ENCODE data around the gene CTXN3.

The CTXN3 gene

DNA sequence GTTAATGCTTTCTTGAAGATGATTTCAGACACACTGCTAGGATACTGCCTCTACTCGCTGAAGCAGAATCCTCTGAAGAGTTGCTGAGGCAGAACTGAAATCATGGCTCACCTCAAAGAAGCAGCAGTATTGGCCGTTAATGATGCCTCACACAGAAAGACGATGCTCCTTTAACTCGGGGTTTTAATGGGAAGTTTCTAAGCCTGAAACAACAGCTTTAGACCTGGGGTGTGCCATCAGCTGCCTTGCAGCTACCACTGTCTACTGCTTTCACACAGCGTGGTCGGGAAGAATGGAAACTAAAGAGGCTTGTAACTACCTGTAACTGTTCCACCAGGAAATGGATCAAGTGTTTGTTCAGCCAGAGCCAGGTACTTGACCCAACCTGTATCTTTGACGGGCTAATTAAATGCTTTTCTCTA is at the start of gene CTXN3:
Gene CTXN3 (plus strand): TSS at position 65 of the 422 bp plus-strand sequence. CDS start 8,440 bp downstream, outside the sequence.
- Mint-ChIP-seq H3K4me1 (no peaks in the 10 kb centered on the region), H3K4me3 (no peak within 1 kb of the TSS), H3K36me3 (no peaks in the 10 kb centered on the region), H3K9me3 (no peaks in the 10 kb centered on the region), H3K27me3 (no peaks in the 10 kb centered on the region), H3K27ac (no peak within 1 kb of the TSS)
- ATAC-seq = no peak

DNA sequence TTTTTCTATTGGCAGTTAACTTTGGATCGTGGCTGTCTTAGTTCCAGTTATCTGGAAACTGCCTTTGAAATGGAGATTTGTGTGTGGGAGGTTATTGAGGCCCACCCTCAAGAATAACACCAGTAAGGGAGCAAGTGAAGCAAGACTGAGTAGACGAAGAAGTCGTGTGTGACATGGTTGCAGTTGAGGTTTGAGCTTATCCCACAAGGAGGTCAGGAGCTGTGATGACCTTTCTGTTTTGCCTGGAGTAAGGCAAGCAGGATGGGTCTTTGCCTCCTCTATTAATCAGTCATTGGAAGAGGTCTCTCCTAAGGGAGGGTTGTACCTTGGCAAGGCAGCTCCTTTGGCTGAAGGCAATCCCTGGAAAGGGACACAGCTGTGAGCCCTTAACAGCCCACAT is 49.6 kb upstream of the CTXN3 start:
- no peak for ATAC-seq
- Mint-ChIP-seq H3K27ac (no peak overlapping the region), H3K4me1 (peaks cover 10% of the 10 kb centered on the region), H3K9me3 (no peaks in the 10 kb centered on the region), H3K4me3 (no peak overlapping the region), H3K36me3 (no peaks in the 10 kb centered on the region), H3K27me3 (peaks cover 12% of the 10 kb centered on the region)

DNA sequence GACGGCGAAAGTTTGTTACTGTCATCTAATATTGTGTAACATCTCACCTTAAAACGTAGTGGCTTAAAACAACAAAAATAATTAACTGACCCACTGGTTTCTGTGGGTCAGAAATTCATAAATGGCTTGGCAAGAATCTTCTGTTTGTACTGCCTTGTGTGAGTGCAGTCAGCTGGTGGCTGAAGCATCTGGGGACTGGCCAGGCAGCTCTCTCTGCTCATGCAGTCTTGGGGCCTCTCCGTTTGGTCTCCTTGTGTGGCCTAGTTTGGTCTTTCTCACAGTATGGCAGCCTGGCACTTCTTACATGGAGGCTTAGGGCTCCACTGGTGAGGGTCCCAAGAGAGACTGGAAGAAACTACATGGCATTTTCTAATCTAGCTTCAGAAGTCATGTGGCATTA is 49.0 kb upstream of the CTXN3 start:
- Mint-ChIP-seq H3K27ac (no peak overlapping the region), H3K4me3 (no peak overlapping the region), H3K9me3 (no peaks in the 10 kb centered on the region), H3K36me3 (no peaks in the 10 kb centered on the region), H3K27me3 (peaks cover 12% of the 10 kb centered on the region), H3K4me1 (peaks cover 10% of the 10 kb centered on the region)
- no peak for ATAC-seq

DNA sequence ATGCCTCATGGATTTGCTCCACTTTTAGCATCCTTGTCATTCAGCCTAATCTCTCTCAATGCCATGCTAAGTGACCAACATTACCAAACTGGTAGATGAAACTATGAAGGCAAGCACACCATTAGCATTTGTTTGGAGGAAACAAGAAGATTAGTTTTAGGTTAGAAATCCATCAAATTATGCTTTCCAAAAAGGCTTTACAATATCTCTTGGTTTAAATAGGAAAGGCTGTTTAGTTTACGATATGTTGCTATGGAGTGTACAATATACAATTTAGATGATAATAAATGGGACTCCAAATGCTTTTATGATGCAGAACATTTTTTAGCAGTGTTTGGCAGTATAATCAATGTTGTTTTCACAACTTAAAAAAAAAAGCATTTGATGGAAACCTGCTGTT is 47.8 kb upstream of the CTXN3 start:
- Mint-ChIP-seq H3K4me1 (peaks cover 10% of the 10 kb centered on the region), H3K9me3 (no peaks in the 10 kb centered on the region), H3K27ac (no peak overlapping the region), H3K4me3 (no peak overlapping the region), H3K36me3 (no peaks in the 10 kb centered on the region), H3K27me3 (peaks cover 12% of the 10 kb centered on the region)
- ATAC-seq = no peak

DNA sequence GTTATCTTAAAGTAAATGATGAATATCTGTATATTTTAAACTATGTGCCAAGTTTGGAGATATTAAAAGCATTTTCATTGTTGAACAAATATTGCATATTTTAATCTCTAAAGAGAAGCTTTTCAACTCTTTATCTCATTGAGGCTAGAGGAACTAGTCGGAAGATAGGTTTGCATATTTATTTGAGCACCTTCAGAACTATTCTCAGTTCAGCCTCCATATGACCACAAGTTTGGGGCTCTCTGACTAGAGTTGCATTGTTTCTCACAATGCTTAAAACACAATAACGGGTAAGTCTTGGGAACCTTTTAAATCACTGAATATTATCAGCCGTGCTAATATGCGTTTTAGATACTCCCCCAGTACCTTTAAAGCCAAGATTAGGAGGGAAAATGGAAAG is 47.3 kb upstream of the CTXN3 start:
- Mint-ChIP-seq H3K27me3 (peaks cover 12% of the 10 kb centered on the region), H3K9me3 (no peaks in the 10 kb centered on the region), H3K4me1 (peaks cover 10% of the 10 kb centered on the region), H3K36me3 (no peaks in the 10 kb centered on the region), H3K27ac (no peak overlapping the region), H3K4me3 (no peak overlapping the region)
- ATAC-seq = no peak

DNA sequence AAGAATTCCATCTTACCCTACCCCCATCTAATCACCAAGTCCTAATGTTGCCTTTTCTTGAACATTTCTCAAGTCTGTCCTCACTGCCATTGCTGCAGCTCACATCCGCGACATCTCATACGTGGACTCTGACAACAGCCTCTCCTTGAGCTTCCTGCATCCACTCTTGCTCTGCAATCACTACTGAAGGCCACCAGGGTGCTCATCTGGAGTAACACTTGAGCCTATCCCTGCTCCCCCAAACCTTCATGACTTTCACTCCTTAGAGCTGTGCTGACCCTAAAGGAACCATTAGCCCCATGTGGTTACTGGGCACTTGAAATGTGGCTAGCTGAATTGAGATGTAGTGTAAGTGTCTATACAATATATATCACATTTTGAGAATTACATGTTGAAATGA is 46.4 kb upstream of the CTXN3 start:
- Mint-ChIP-seq H3K36me3 (no peaks in the 10 kb centered on the region), H3K4me3 (no peak overlapping the region), H3K27ac (no peak overlapping the region), H3K9me3 (no peaks in the 10 kb centered on the region), H3K4me1 (peaks cover 10% of the 10 kb centered on the region), H3K27me3 (peaks cover 12% of the 10 kb centered on the region)
- ATAC-seq = no peak

DNA sequence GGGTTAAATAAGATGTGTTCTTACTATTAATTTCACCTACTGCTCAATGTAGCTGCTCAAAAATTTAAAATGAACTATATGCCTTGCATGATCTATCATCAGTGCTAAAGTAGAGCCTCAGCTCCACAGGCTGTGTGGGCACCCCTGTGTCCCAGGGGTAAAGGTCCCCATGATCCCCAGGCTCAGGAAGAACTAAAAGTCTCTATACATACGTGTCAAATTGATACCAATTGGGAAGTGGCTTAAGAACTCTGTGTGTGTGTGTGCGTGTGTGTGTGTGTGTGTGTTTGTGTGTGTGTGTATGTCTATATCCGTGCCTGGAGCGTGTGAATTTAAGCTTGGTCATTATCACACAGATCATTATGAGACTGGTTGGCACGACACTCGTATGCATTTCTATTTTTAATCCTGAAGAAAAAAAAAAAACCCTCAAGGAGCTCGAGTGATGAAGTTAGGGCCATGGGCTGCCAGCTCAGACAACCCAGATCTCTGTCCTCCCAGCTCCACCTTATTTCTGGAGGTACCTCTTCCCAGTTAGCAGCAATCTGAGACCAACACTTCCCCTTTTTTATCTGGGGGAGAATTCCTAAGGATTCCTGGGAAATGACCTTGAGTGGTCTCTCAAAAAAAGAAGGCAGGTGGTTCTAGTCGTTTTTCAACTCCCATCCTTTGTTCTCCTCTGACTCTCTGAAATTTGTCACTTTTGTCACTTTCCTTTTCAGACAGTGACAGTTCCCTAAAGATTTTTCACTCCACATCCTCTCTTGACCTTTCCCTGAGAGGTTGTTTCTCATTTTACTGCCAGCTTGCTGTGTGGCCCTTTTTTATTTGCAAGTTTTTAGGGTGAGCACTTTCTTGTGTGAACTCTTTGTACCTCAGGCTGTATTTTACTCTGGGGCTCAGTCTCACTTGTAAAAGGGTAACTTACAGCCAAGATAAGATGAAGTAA is 45.7 kb upstream of the CTXN3 start:
- Mint-ChIP-seq H3K4me1 (peaks cover 10% of the 10 kb centered on the region), H3K27ac (no peak overlapping the region), H3K27me3 (peaks cover 12% of the 10 kb centered on the region), H3K9me3 (no peaks in the 10 kb centered on the region), H3K36me3 (no peaks in the 10 kb centered on the region), H3K4me3 (no peak overlapping the region)
- ATAC-seq = peak; percentile 25

DNA sequence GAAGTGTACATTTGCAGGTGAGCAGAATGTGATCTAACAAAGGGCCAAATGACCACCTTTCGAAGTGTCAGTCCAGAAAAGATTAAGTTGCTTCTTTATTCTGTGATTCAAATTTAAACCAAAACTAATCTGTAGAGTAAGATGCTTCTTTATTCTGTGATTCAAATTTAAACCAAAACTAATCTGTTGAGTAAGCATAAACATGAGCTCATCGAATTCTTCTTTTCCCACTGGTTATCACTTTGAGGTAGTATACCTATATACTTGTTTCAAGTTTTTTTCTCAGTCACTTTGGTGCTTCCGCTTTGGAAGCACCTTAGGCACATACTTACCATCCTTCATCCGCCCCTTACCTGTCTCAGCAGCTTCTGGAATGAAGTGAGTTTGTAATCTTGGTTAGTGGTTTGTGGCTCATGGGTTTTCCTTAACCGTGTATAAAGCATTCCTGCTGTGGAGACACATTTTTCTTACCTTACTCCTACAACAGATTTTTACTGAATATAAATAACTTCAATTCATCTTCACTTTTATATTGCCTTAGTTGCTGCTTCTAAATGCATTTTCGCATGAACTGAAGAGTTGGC is 40.7 kb upstream of the CTXN3 start:
- no peaks in the 10 kb centered on the region for H3K36me3 Mint-ChIP-seq
- ATAC-seq = no peak
- no peak overlapping the region for H3K4me3 Mint-ChIP-seq
- no peak overlapping the region for H3K27ac Mint-ChIP-seq
- H3K4me1 Mint-ChIP-seq = peaks cover 6% of the 10 kb centered on the region
- H3K9me3 Mint-ChIP-seq = no peaks in the 10 kb centered on the region
- no peaks in the 10 kb centered on the region for H3K27me3 Mint-ChIP-seq

DNA sequence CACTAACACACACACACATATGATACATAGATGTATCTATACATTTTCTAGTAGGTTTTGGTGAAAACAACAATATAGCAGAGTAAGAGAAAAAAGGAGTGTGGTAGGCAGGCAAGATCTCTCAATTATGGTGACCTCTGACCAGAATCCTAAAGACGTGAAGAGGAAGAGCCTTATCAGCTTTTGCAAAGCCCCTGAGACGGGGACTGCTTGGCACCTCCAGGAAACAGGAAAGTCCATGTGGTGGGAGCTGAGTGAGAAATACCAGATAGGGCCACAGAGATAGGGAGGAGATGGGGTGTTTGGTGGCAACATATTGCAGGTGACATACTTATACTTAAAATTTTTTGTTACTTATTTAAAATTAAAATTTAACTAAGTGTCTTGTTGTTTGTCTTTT is 39.9 kb upstream of the CTXN3 start:
- ATAC-seq = peak; percentile 49
- H3K27me3 Mint-ChIP-seq = no peaks in the 10 kb centered on the region
- H3K27ac Mint-ChIP-seq = no peak overlapping the region
- no peaks in the 10 kb centered on the region for H3K9me3 Mint-ChIP-seq
- H3K4me3 Mint-ChIP-seq = no peak overlapping the region
- H3K36me3 Mint-ChIP-seq = no peaks in the 10 kb centered on the region
- H3K4me1 Mint-ChIP-seq = no peaks in the 10 kb centered on the region

DNA sequence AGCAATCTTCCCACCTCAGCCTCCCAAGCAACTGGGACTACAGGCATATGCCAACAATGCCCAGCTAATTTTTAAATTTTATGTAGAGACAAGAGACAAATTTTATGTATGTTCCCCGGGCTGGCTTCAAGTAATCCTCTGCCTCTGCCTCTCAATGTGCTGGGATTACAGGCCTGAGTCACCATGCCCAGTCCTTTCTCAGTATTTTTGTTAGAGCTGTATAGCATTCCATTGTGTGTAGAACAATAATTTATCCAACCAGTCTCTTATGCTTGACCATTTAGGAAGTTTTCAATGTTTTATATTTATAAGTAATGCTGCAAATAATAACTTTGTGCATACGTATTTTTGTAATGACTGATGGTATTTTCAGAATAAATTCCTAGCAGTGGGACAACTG is 38.9 kb upstream of the CTXN3 start:
- no peak for ATAC-seq
- Mint-ChIP-seq H3K9me3 (no peaks in the 10 kb centered on the region), H3K4me1 (no peaks in the 10 kb centered on the region), H3K4me3 (no peak overlapping the region), H3K36me3 (no peaks in the 10 kb centered on the region), H3K27ac (no peak overlapping the region), H3K27me3 (no peaks in the 10 kb centered on the region)

DNA sequence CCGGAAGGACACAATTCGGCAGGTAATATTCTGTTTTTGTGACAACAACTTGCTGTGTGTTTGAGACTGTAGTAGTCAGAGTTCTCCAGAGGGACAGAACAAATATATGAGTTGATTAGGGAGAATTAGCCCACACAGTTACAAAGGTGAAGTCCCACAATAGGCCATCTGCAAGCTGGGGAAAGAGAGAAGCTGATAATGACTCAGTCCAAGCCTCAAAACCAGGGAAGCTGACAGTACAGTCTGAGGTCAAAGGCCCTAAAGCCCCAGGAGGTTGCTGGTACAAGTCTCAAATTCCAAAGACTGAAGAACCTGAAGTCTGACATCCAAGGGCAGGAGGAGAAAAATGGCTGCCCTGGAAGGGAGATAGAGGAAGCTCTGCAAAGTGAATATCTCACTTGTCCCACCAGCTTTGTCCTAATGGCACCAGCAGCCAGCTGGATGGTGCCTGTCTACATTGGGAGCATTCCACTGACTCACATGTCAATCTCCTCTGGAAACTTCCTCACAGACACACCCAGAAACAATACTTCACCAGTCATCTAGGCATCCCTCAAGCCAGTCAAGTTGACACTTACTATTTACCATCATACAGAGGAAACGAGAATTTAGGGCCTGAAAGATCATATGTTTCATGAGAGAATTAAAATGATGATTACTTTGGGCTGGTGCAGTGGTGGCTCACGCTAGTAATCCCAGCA is 36.3 kb upstream of the CTXN3 start:
- Mint-ChIP-seq H3K9me3 (no peaks in the 10 kb centered on the region), H3K27ac (no peak overlapping the region), H3K4me1 (no peaks in the 10 kb centered on the region), H3K27me3 (no peaks in the 10 kb centered on the region), H3K4me3 (no peak overlapping the region), H3K36me3 (no peaks in the 10 kb centered on the region)
- no peak for ATAC-seq

DNA sequence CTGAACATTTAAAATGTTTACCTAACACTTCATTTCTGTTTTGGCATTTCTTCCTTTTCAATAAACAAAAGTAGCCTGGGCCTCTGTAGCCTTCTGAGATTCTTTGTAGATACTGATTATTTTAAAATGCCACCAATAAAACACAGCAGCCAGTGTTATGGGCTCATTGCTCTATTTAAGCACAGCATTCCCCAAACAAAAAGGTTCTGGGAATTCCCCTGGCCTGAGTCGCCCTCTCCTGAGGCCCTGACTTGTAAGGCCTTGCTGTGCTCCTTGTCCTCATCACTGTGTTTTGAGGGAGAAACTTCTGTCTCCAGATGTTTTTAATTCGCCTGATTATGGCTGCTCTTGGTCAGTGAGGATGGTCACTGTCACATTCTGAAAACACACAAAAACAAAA is 33.0 kb upstream of the CTXN3 start:
- ATAC-seq = no peak
- Mint-ChIP-seq H3K27me3 (no peaks in the 10 kb centered on the region), H3K4me3 (no peak overlapping the region), H3K4me1 (no peaks in the 10 kb centered on the region), H3K27ac (no peak overlapping the region), H3K36me3 (no peaks in the 10 kb centered on the region), H3K9me3 (no peaks in the 10 kb centered on the region)

DNA sequence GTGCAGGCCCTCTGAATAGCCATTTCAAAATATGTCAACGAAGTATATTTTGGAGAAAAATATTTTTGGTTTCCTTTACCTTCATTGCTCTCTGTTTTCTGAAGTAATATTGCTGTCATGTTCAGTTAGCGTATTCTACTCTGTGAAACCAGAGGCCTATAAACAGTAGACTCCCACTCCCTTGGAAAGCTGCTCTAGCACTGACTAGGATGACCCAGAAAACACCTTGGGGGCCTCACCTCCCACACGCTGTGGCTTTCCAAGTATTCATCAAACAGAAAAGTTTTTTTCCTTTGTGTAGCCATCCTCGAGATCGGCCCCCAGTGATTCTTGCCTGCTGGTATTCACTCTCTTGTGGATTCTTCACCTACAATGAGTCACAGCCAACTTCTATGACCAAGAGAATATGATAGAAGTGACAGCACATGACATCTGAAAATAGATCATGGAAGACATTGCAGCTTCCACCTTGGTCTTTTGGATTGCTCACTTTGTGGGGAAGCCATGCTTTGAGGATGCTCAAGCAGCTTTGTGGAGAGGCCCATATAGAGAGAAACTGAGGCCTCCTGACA is 28.9 kb upstream of the CTXN3 start:
- ATAC-seq = no peak
- H3K36me3 Mint-ChIP-seq = no peaks in the 10 kb centered on the region

DNA sequence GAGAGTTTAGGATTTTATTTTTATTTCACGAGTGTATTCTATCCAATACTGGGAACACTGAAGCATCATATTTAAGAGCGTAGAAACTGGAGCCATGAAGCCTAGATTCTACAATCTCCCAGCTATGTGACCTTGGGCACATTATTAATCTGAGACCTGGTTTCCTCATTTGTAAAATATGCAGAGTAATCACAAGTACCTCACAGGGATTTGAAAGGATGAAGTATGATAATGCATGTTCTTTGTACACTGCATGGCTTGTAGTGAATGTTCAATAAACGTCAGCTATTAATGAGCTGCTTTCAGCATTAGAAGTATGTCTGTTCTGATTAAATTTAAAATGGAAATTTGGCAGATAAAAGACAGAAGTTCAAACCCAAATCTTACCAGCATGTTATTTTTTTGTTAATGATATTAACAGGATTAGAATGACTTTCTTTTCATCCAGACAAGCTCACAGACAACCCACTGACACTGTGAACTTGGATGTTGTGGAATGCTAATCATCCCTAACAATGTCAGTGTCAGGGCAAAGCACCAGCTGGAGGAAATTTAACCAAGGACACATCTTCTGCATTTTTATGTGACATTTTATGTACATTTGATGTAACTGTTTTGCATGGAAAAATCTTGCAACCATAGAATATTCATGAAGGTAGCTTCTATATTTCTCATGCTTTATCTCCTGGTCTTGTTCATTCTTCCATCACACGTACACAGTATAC is 27.1 kb upstream of the CTXN3 start:
- Mint-ChIP-seq H3K27me3 (peaks cover 8% of the 10 kb centered on the region), H3K4me1 (no peaks in the 10 kb centered on the region), H3K27ac (no peak overlapping the region), H3K9me3 (no peaks in the 10 kb centered on the region), H3K4me3 (no peak overlapping the region), H3K36me3 (no peaks in the 10 kb centered on the region)
- no peak for ATAC-seq

More for the DNA sequence above, 28.9 kb upstream of the CTXN3 start:
- Mint-ChIP-seq H3K27me3 (peaks cover 8% of the 10 kb centered on the region), H3K4me3 (no peak overlapping the region), H3K27ac (no peak overlapping the region), H3K4me1 (no peaks in the 10 kb centered on the region), H3K9me3 (no peaks in the 10 kb centered on the region)

DNA sequence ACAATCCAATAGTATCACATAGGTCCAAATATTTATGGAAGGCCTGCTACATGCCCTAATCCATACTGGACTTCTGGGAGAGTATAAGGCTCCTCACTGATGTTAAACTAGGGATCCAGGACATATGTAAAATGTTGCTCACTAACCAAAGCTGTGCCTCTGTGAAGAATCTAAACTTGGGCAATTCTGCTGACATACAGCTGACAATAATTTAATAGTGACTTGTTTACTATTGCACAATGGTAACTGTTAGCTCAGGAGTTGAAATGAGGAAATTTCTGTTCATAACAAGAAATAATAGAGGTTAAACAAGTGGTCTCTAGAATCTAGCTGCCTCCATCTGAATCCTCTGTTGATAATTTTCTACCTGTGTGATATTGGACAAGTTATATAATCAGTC is 14.9 kb upstream of the CTXN3 start:
- Mint-ChIP-seq H3K4me3 (no peak overlapping the region), H3K27ac (no peak overlapping the region), H3K4me1 (no peaks in the 10 kb centered on the region), H3K9me3 (no peaks in the 10 kb centered on the region), H3K27me3 (peaks cover 19% of the 10 kb centered on the region), H3K36me3 (no peaks in the 10 kb centered on the region)
- no peak for ATAC-seq
